K562 (cell line): ENCODE measurements around the gene CCDC73. TPM values are rescaled to one million over a fixed set of nuclear protein-coding genes. Genes with fewer than 3 reads are reported as not detected.

Source experiments
- ATAC-seq: fragments of 200-7000 bp; cut with Tn5 transposase; 3 replicates; pipeline ENCODE4 v1.9.1; 2020; ENCODE audit warnings: moderate library complexity
- BruUV-seq: library from RNA; stranded (reverse); fragments of 400-500 nt; replicated peaks from 2 replicates; lab custom pipeline; 2021; lab: Mats Ljungman, UMichigan
- CTCF ChIA-PET: fragments of 300-600 bp; formaldehyde crosslinking; extraction: SDS; loops from one replicate; lab custom pipeline; 2021; ENCODE audit warnings: low intra/inter-chr PET ratio; lab: Yijun Ruan, JAX
- POLR2A ChIA-PET: fragments of 300-600, 350-650 bp; sonication (Branson Sonifier 250); formaldehyde crosslinking; extraction: SDS; loops from one replicate; lab custom pipeline; 2021; ENCODE audit warnings: antibody characterized with exemption, inconsistent platforms; lab: Yijun Ruan, JAX
- DNase-seq, 4 experiments: peaks; one replicate each; pipeline versions ENCODE4 v3.0.0 to v3.0.0-alpha.2; 2011 to 2018; ENCODE audit warnings: low spot score in 3 of 4, mixed read lengths in 3 of 4; ENCODE audit errors: extremely low read depth in 1 of 4
- FAIRE-seq: peaks from 2 replicates; lab custom pipeline; 2011; peaks lifted over from hg19 to GRCh38; lab: Jason Lieb, UNC
- H2AFZ ChIP-seq: 2 replicates; pipeline ENCODE4 v1.6.0; 2011; ENCODE audit warnings: low read depth, low read length, control low read depth, inconsistent platforms
- H3K27ac ChIP-seq: fragments of 200-600 bp; 3 replicates; pipeline ENCODE4 v1.8.0; 2011; ENCODE audit warnings: low read depth, mild to moderate bottlenecking, control low read depth, inconsistent platforms, low read length, moderate library complexity, mixed read lengths; ENCODE audit errors: extremely low read depth
- H3K27me3 ChIP-seq, 2 experiments: fragments of 300-600 bp in 1 of 2; 2 replicates in 1 of 2; 3 replicates in 1 of 2; pipeline versions ENCODE4 v1.6.0 to v1.8.0; 2011; ENCODE audit warnings: inconsistent platforms in 2 of 2, low read length in 2 of 2, mild to moderate bottlenecking in 1 of 2, mixed read lengths in 1 of 2, moderate library complexity in 1 of 2; ENCODE audit not compliant: control insufficient read depth in 2 of 2, insufficient read depth in 2 of 2
- H3K36me3 ChIP-seq: fragments of 300-600 bp; 3 replicates; pipeline ENCODE4 v1.8.0; 2011; ENCODE audit warnings: mild to moderate bottlenecking, low read length, inconsistent platforms; ENCODE audit not compliant: control insufficient read depth, insufficient read depth
- H3K4me1 ChIP-seq, 2 experiments: fragments of 200-600 bp in 1 of 2; replicated peaks in 1 of 2; 2 replicates in 1 of 2; 3 replicates in 1 of 2; pipeline versions ENCODE4 v1.5.1 to v1.8.0; 2011; ENCODE audit warnings: inconsistent platforms in 2 of 2, low read length in 2 of 2, mild to moderate bottlenecking in 1 of 2, mixed read lengths in 1 of 2, moderate library complexity in 1 of 2; ENCODE audit not compliant: control insufficient read depth in 2 of 2, insufficient read depth in 2 of 2
- H3K4me2 ChIP-seq: 2 replicates; pipeline ENCODE4 v1.6.1; 2011; ENCODE audit warnings: low read length, control low read depth, inconsistent platforms, mixed read lengths; ENCODE audit not compliant: insufficient read depth
- H3K4me3 ChIP-seq: fragments of 200-600 bp; sonication (generic), shearing (Covaris generic); 2 replicates; pipeline ENCODE4 v1.5.1; 2016; ENCODE audit warnings: control low read depth, inconsistent platforms
- H3K79me2 ChIP-seq: fragments of 200-600 bp; 3 replicates; pipeline ENCODE4 v1.8.0; 2011; ENCODE audit warnings: low read length, inconsistent platforms; ENCODE audit not compliant: control insufficient read depth, insufficient read depth
- H3K9ac ChIP-seq, 2 experiments: 2 replicates each; pipeline versions ENCODE4 v1.6.0 to v1.6.1; 2011; ENCODE audit warnings: low read depth in 2 of 2, low read length in 2 of 2, control low read depth in 1 of 2, inconsistent platforms in 1 of 2, mild to moderate bottlenecking in 1 of 2, mixed read lengths in 1 of 2; ENCODE audit not compliant: insufficient read depth in 1 of 2
- H3K9me1 ChIP-seq: one replicate; pipeline ENCODE4 v1.6.0; 2011; ENCODE audit warnings: inconsistent platforms, mild to moderate bottlenecking, low read length, moderate library complexity; ENCODE audit not compliant: control insufficient read depth, insufficient read depth
- H3K9me3 ChIP-seq: replicated peaks from 2 replicates; pipeline ENCODE4 v1.5.1; 2011; ENCODE audit warnings: low read depth, low read length, inconsistent platforms; ENCODE audit not compliant: control insufficient read depth, insufficient read depth
- H4K20me1 ChIP-seq: replicated peaks from 2 replicates; pipeline ENCODE4 v1.6.1; 2011; ENCODE audit warnings: low read length, inconsistent platforms, mixed read lengths; ENCODE audit not compliant: control insufficient read depth, insufficient read depth
- CTBP1 ChIP-seq: fragments of 450-650 bp; IDR thresholded peaks from 2 replicates; pipeline ENCODE4 v1.6.1; 2016; ENCODE audit warnings: borderline replicate concordance
- NEUROD1 ChIP-seq: fragments of 150-350 bp; IDR thresholded peaks from 2 replicates; pipeline ENCODE4 v1.6.1; 2014; ENCODE audit warnings: borderline replicate concordance, low read length, low read depth; ENCODE audit not compliant: partially characterized antibody
- SNRNP70 ChIP-seq: fragments of 200-400 bp; formaldehyde crosslinking; optimal IDR thresholded peaks from 2 replicates; pipeline ENCODE3; 2017; ENCODE audit warnings: low read depth, low read length
- SRSF9 ChIP-seq: fragments of 200-400 bp; formaldehyde crosslinking; IDR thresholded peaks from 2 replicates; pipeline ENCODE4 v1.6.1; 2017; ENCODE audit warnings: low read depth, low read length, borderline replicate concordance
- ZBTB17 ChIP-seq: fragments of 450-650 bp; formaldehyde crosslinking; IDR thresholded peaks from 2 replicates; pipeline ENCODE4 v1.4.0; 2020; ENCODE audit warnings: mild to moderate bottlenecking
- ZBTB34 ChIP-seq: fragments of 250-450 bp; sonication (Bioruptor Pico); IDR thresholded peaks from 2 replicates; pipeline ENCODE4 v1.8.0; 2021; ENCODE audit warnings: mild to moderate bottlenecking, moderate library complexity
- WGBS: fragments of 100-300 bp; shearing (Covaris generic); methylation state at CpG from one replicate; pipeline ENCODE4 v1.1.6; 2016; ENCODE audit warnings: low coverage, mixed read lengths; ENCODE audit not compliant: insufficient coverage; ENCODE audit errors: missing lambda C conversion rate; 5-methylcytosine and 5-hydroxymethylcytosine counted together
- in situ Hi-C: fragments of 300-500 bp; cut with MboI; formaldehyde crosslinking; loops from 4 replicates; pipeline ENCODE4 v1.15.0; 2018; ENCODE audit warnings: inconsistent platforms, mixed read lengths
- intact Hi-C: fragments of 100-400 bp; cut with micrococcal nuclease; formaldehyde crosslinking; loops from 2 replicates; pipeline ENCODE4 v1.14.2; 2022
- polyA plus RNA-seq, 8 experiments: library from polyadenylated mRNA; depleted of rRNA in 4 of 8; stranded (reverse) in 5 of 8; unstranded in 3 of 8; fragments of >200 nt; fragmentation: Nextera tagmentation in 2 of 8; fragmentation: Illumina TruSeq in 1 of 8; extraction: Ambion mirVana in 2 of 8; extraction: Trizol in 1 of 8; gene quantifications; 2 replicates each; pipeline versions ENCODE4 v1.2.1 to v1.2.3, GENCODE V29; 2011 to 2014; ENCODE audit warnings: inconsistent platforms in 1 of 8, missing spikeins in 1 of 8
- total RNA-seq, 7 experiments: library from RNA; depleted of rRNA in 6 of 7; stranded (reverse); fragments of >200 nt in 6 of 7; fragmentation: Illumina TruSeq in 2 of 7; extraction: Trizol in 2 of 7; gene quantifications; 2 replicates each; pipeline versions ENCODE4 v1.2.1 to v1.2.3, GENCODE V29; 2011 to 2021; ENCODE audit warnings: low replicate concordance in 1 of 7

Gene CCDC73
- total and polyA plus RNA-seq, 9 of the 15 experiments (the other 6 are each of a cell fraction or from before 2014, with no cell fraction given), result 0.20 to 0.21 TPM; not detected in 7

- TF ChIP-seq ZBTB34, result no peak
Measured at GRCh38 chr11:32792948-32793475, 1.4 kb downstream of the CCDC73 start (continued).

GRCh38 chr11:32792111-32792947 lies 2.1 kb downstream of the CCDC73 start:
- DNase-seq (no peak), FAIRE-seq (no peak), ATAC-seq (peak; percentile 26; the same call in 2 of the 3 replicates)
- no peaks in the 10 kb centered on the region; a peak in 1 of 5 replicates for H3K4me1 ChIP-seq
- intact Hi-C loops, result loop anchor here (1.0 to 5.0 kb wide), 5 partner anchors 40 to 470 kb away; no protein-coding TSS in a partner anchor
- no peaks in the 10 kb centered on the region for H3K79me2 ChIP-seq
- in situ Hi-C loops, result loop anchor here (5.0 kb wide), 1 partner anchor 470 kb away; no protein-coding TSS in a partner anchor
- no peak for TF ChIP-seq NEUROD1
- no peak for TF ChIP-seq ZBTB17 (CRISPR knock-in tag)
- TF ChIP-seq CTBP1, result no peak
- no peak for TF ChIP-seq SRSF9
- TF ChIP-seq SNRNP70, result no peak
- H3K27ac ChIP-seq, result no peak overlapping the region
- H4K20me1 ChIP-seq, result no peaks in the 10 kb centered on the region
- H2AFZ ChIP-seq, result no peak overlapping the region
- no peaks in the 10 kb centered on the region for H3K9me3 ChIP-seq
- POLR2A ChIA-PET, result no interaction called here
- BruUV-seq, result no TSS peak
- H3K36me3 ChIP-seq, result no peaks in the 10 kb centered on the region
- H3K9ac ChIP-seq, result no peak overlapping the region
- H3K9me1 ChIP-seq, result no peaks in the 10 kb centered on the region
- no peak overlapping the region for H3K4me3 ChIP-seq
- WGBS, result 0% methylated on average over 6 of the region's 6 CpGs
- CTCF ChIA-PET, result interaction anchor here (0.8 to 2.4 kb wide), 6 partner anchors 79 to 469 kb away, joined by 3 to 17 read pairs (median 6); no protein-coding TSS in a partner anchor
- H3K27me3 ChIP-seq, result peaks cover 10 to 26% of the 10 kb centered on the region in 2 experiments
- H3K4me2 ChIP-seq, result no peak overlapping the region
